HG03575 (cell line): ENCODE data around the gene GRID2.
"Not testable (repeated sequence)": the region's sequence is repeated elsewhere in the genome, so short reads cannot be mapped to it uniquely, and the experiment has no call there.

Source experiments
- ATAC-seq: cut with Tn5 transposase; IDR thresholded peaks from one replicate; pipeline ENCODE4 v1.9.1; 2021; ENCODE audit not compliant: unreplicated experiment, insufficient number of reproducible peaks, low FRiP score; ENCODE audit errors: extremely low read depth

The GRID2 gene

GRCh38 chr4:92303621-92304027 is at the start of gene GRID2:
TSS of gene GRID2 (plus strand) at chr4:92303966.
- ATAC-seq, result no peak

DNA sequence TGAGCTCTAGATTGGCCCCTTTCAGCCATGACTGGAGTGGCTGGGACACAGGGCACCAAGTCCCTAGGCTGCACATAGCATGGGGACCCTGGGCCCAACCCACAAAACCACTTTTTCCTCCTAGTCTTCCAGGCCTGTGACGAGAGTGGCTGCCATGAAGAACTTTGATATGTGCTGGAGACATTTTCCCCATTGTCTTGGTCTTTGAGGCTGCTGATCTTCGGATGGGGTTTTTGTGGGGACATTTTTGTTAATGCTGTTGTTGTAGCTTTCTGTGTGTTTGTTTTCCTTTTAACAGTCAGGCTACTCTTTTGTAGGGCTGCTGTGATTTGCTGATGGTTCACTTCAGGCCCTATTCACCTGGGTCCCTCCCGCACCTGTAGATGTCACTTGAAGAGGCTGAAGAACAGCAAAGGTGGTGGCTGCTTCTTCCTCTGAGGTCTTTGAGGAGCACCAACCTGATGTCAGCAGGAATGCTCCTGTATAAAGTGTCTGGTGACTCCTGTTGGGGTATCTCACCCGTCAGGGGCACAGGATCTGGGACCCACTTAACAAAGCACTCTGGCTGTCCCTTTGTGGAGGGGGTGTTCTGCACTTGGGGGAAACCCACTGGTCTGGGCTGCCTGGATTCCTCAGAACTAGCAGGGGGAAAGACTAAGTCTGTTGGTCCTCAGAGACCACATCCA is 49.6 kb upstream of the GRID2 start:
- ATAC-seq, result no peak

DNA sequence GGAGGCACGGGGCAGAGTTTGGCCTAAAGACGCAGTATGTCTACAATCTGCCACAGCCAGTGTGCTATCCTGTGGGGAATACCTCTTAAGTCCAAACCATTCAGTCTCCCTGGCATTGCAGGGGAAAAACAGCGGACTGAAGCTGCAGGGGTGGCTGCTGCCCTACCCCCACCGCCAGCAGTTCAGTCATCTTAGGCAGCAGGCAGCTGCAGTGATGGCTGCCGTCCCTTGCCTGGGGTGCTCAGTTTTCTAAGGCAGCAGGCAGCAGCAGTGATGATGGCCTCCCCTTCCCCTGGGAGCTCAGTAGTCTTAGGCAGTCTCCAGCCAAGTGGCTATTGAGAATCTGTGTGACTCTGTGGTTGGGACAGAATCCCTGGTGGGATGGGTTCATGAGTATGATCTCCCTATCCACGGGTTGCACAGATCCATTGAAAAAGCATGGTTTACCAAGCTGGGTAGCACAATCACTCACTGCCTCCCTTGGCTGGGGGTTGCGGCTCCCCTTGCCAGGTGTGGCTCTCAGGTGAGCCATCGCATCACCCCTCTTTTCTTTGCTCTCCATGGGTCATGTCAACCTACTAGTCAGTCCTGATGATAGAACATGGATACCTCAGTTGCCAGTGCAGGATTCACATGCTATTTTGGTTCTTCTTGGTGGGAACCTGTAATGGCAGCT is 48.9 kb upstream of the GRID2 start:
- no peak for ATAC-seq

DNA sequence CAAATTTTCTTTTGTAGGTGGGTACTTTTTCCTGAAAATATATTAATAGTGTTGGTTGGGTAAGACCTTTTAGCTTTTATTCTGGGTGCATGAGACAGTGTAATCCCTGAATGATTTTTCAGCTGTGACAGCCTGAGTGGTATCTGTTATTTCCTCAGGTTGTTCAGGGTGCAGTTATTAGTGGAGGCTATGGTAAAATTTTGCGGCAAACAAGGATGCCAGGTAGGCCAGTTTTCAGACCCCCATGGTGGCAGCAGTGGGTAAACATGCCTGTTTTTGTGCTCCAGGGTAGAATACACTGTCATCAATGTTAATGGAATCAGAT is 47.9 kb upstream of the GRID2 start:
- ATAC-seq, result no peak

- no peak for ATAC-seq
Observed at GRCh38 chr4:92257931-92258857, 45.6 kb upstream of the GRID2 start.

DNA sequence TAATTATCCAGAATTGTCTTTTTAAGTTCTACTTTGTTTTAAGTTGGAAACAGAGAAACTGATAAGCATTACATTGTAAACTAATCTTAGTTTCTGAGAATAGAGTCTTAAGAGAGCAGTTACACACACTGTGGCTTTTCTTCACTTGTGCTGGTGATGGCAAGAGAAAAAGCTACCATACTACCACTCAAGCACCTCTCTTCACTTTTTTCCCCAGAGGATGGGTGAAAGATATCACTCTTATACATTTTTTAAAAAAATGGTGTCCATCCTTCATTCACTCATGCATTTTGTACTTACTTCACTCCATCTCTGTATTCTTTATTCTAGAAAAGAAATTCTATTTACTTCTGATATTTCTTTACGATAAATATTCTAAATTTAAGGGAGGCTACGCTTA is 42.5 kb upstream of the GRID2 start:
- ATAC-seq, result no peak

DNA sequence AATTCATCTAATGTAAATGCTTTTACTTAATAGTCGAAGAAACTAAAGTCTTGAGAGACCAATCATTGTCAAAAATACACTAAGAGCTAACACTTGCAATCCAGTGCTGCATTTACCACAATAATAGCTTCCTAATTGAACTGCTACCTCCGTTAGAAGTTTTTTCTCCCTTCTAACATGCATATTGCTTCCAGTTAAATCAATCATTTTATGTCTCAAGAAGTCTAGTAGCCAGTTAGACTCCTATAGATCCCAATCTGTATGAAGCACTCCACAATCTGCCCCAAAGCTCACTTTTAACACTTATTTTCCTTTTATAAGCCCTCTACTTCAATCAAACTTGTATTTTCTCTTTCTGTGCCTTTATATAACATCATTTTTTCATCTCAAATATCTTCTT is 41.4 kb upstream of the GRID2 start:
- ATAC-seq, result no peak

DNA sequence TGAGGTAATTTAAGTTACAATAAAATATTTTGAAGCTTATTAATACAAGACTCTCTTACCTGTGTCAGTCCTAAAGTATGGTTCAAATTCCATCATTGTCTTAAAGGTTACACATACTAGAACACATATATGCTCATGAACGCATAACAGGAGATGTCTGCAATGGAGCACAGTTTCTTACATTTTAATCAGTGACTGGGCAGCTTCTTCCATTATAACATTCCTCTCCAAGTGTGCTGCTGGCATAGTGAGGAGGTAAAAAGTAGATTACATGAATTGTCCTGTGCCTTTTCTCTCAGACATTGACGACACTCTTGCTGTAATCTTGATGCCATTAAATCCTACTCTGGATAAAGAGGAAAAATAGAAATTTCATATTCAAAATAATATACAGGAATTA is 40.8 kb upstream of the GRID2 start:
- no peak for ATAC-seq

DNA sequence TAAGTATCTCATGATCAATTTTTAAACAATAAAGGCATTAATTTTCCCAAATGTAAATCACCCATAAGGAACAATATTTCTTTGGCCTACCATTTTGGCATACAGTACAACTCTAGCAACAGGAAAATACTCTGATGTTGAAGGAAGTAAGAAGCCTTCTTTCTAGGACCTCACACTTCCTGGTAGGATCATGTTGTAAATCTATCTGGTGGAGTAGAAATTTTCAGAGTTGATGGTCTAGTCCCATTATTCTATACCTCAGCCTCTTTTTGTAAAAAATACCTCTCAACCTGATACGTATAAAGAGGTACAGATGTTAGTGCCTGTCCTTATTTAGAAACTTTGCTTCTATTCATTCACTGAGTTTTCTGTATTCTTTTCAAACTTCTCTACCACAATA is 40.2 kb upstream of the GRID2 start:
- ATAC-seq, result no peak

GRCh38 chr4:92264163-92264562 is 39.6 kb upstream of the GRID2 start:
- ATAC-seq, result no peak

DNA sequence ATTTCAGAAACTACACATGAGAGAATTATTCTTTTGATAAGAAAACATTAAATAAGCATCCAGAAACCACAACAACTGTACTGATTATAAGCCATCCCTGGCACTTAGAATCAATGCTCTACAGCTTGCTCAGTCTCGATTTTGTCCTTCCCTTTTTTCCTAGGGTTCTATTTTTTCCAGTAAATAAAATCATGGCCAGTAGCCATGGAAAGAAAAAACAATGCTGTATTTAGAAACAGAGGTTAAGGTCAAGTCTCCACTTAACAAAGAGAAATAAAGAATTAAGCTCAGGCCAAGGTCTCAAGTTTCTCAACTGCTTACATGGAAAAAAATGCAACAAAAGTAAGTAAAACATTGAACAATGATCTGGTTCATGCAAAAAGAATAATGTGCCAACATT is 38.7 kb upstream of the GRID2 start:
- no peak for ATAC-seq

GRCh38 chr4:92265798-92266197 is 38.0 kb upstream of the GRID2 start:
- no peak for ATAC-seq

DNA sequence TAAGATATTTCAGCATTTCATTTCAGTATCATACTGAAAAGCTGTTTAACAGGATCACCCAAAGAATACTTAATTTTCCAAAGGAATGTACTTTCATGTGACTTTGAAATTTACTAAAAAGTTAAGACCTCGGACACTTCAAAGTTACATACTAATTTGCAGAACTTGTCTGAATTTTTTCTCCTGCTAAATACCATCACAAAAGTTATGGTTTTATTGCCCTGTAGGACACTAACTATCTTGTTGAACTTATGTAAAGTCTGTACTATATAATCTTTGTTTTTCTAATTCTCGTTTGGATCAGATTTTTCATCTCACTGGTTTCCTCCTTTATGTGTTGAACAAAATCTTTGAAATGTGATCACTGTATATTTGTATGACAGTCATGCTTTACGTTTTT is 37.2 kb upstream of the GRID2 start:
- no peak for ATAC-seq

GRCh38 chr4:92268642-92269041 is 35.1 kb upstream of the GRID2 start:
- no peak for ATAC-seq

DNA sequence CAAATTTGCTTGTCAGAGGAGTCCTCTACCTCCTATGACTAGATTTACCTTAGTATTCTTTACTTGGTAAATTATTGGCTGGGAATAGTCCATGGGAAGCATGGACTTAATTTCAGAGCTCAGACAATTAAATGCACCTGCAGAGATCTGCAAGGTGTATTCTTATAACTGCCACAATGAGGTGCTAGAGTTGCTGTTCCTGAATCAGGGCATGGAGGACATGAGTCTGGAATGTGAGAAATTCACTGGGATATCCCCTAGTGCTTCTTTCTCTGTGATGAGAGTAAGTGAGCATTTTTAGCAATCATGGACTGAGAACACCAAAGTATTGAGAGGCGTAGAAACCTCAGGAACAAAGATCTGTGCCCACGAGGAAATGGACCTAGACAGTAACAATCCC is 32.9 kb upstream of the GRID2 start:
- no peak for ATAC-seq

DNA sequence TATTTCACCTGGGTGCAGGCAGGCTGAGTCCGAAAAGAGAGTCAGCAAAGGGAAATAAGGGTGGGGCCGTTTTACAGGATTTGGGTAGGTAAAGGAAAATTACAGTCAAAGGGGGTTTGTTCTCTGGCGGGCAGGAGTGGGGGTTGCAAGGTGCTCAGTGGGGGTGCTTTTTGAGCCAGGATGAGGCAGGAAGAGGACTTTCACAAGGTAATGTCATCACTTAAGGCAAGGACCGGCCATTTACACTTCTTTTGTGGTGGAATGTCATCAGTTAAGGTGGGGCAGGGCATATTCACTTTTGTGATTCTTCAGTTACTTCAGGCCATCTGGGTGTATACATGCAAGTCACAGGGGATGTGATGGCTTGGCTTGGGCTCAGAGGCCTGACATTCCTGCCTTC is 32.2 kb upstream of the GRID2 start:
- not testable (repeated sequence) for ATAC-seq

- not testable (repeated sequence) for ATAC-seq
Observed at GRCh38 chr4:92277057-92277881, 26.5 kb upstream of the GRID2 start.

DNA sequence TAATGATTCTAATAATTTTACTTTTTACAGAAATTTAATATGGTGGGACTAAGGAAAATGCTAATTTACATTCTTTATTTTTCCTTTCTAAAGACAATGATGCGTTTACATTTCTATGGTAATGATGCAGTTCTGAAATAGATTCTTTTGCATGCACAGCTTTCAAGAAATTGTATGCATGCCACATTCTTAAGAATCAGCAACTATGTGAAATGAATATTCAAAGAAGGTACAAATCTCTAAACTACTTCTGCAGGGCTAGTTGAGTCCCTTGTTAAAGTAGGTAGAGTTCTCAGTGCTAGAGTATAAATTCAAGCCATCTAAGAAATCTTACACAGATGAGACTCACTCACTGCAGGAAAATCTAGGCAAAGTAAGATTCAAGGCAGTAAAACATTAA is 24.5 kb upstream of the GRID2 start:
- no peak for ATAC-seq

DNA sequence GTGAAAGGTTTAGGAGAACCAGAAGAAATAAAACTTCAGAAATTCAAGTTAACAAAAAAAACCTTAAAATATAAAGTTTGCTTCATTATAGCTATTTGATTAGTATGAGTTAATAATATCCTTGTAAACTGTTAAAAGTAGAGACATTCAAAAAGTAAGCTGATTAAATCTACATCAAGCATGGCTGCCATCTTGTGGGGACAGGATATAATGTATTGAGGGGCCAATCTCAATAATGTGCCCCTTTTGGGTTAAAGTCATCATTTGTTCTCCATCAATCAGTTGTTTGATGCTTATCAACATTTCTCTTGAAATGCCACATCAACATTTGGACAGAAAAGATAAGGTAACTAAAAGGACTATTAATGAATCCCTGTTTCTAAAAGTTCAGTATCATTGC is 4.6 kb upstream of the GRID2 start:
- no peak for ATAC-seq
